ENCODE measurements around the gene RSPRY1. TPM values are rescaled to one million over a fixed set of nuclear protein-coding genes. Genes with fewer than 3 reads are reported as not detected.

Gene RSPRY1
- total RNA-seq, 4 donors from 2014 or later: 22.7 to 40.6 (median 28.9) TPM

- TF ChIP-seq, protein P1, sequence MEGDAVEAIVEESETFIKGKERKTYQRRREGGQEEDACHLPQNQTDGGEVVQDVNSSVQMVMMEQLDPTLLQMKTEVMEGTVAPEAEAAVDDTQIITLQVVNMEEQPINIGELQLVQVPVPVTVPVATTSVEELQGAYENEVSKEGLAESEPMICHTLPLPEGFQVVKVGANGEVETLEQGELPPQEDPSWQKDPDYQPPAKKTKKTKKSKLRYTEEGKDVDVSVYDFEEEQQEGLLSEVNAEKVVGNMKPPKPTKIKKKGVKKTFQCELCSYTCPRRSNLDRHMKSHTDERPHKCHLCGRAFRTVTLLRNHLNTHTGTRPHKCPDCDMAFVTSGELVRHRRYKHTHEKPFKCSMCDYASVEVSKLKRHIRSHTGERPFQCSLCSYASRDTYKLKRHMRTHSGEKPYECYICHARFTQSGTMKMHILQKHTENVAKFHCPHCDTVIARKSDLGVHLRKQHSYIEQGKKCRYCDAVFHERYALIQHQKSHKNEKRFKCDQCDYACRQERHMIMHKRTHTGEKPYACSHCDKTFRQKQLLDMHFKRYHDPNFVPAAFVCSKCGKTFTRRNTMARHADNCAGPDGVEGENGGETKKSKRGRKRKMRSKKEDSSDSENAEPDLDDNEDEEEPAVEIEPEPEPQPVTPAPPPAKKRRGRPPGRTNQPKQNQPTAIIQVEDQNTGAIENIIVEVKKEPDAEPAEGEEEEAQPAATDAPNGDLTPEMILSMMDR (IDR thresholded peaks at IDR 0.05): no peak
- ATAC-seq (ENCODE audit: low FRiP score): no peak
- DNase-seq (ENCODE audit: low spot score): no peak
These were observed 18.5 kb downstream of the RSPRY1 start for GRCh38 chr16:57204675-57205074.

GRCh38 chr16:57208926-57209325 is 22.8 kb downstream of the RSPRY1 start:
- TF ChIP-seq, protein P1 (IDR thresholded peaks at IDR 0.05): no peak
- DNase-seq (ENCODE audit: low spot score) (no peak), ATAC-seq (ENCODE audit: low FRiP score) (no peak)

DNA sequence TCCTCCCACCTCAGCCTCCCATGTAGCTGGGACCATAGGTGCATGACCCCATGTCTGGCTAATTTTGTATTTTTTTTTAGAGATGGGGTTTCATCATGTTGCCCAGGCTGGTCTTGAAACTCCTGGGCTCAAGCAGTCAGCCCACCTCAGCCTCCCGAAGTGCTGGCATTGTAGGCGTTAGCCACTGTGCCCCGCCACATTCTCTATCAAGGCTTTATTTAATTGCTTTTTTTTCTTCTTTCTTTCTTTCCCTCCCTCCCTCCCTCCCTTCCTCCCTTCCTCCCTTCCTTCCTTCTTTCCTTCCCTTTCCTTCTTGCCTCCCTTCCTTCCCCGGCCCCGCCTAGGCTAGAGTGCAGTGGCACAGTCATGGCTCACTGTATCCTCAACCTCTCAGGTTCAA is 23.7 kb downstream of the RSPRY1 start:
- ATAC-seq (ENCODE audit: low FRiP score) (no peak), DNase-seq (ENCODE audit: low spot score) (no peak)
- TF ChIP-seq, protein P1 (IDR thresholded peaks at IDR 0.05): no peak

GRCh38 chr16:57213462-57213861 is 27.3 kb downstream of the RSPRY1 start:
- DNase-seq (ENCODE audit: low spot score) (no peak), ATAC-seq (ENCODE audit: low FRiP score) (no peak)
- TF ChIP-seq, protein P1 (IDR thresholded peaks at IDR 0.05): no peak

DNA sequence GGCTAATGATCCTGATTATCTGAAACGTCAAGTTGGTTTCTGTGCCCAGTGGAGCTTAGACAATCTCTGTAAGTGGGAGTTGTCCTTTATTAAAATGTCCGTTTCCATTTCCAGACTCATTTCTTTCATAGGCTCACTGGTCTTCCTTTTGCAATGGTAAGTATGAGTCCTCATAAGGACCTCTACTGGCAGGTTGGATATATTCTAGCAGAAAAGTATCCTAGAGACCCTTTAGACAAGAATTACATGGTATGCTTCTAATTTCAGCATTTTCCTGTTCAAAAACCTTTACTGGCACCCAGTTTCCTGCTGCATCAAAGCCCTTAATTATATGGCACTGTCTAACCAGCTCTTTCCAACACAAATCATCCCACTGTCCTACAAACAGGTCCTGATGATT is 30.8 kb downstream of the RSPRY1 start:
- ATAC-seq (ENCODE audit: low FRiP score) (no peak), DNase-seq (ENCODE audit: low spot score) (no peak)
- TF ChIP-seq, protein P1 (IDR thresholded peaks at IDR 0.05): no peak

DNA sequence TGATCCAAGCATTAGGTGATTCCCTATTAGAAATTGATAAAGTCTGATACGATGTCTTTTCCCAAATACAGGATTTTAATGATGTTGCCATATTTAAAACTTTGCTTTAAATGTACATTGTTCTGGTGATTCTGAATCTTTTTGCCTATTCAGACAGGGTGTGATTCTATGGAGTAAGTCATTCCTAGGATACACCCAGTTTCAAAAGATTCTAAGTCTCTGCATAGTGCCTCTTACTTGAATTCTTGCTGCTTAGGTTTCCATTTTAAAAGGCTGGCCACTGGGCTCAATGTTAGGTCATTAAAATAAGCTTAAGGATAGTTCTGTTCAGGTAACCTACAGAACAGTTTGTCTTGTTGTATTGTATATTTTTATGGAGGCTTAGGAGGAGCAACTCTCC is 36.9 kb downstream of the RSPRY1 start:
- ATAC-seq (ENCODE audit: low FRiP score) (no peak), DNase-seq (ENCODE audit: low spot score) (no peak)
- TF ChIP-seq, protein P1 (IDR thresholded peaks at IDR 0.05): no peak

DNA sequence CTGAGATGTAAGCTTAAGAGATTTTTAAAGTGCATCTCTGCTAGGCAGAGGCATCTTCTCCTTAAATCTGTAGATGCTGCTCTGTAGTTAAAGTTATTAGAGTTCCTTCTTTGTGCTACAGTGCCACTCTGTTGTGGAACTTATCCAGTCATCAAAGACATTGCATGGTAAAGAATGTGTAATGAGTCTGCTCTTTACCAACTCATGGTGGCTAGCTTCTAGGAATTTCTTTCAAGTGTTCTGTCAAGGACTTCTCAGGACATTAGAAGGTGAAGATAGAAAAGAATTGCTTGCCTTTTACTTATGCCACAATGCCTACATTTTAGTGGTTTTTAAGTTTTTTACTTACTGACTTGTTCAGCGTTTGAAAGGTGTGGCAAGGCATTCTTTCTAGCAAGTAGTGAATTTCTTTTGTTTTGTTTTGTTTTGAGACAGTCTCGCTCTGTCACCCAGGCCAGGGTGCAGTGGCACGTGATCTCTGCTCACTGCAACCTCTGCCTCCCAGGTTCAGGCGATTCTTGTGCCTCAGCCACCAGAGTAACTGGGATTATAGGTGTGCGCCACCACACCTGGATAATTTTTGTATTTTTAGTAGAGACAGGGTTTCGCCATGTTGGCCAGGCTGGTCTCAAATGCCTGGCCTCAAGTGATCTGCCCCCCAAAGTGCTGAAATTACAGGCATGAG is 38.7 kb downstream of the RSPRY1 start:
- no peak for ATAC-seq (ENCODE audit: low FRiP score)
- DNase-seq (ENCODE audit: low spot score): no peak
- TF ChIP-seq, protein P1 (IDR thresholded peaks at IDR 0.05): no peak

All from omental fat pad (tissue), 4 donors.